Ovary (tissue), 3 donors: Measurements from ENCODE around the gene HCFC2.

Source experiments
- POLR2A ChIP-seq: fragments of 450-650 bp; IDR thresholded peaks from one replicate; pipeline ENCODE4 v1.6.1; 2017; ENCODE audit warnings: antibody characterized with exemption, mild to moderate bottlenecking, moderate library complexity
- TF ChIP-seq, protein P1 (sequence below), 3 donors: fragments of 450-650 bp in 2 of 3; fragments of 200-600 bp in 1 of 3; IDR thresholded peaks; one replicate each; pipeline versions ENCODE4 v1.5.1 to v1.8.0; 2016 to 2022; ENCODE audit warnings: antibody characterized with exemption in 3 of 3, mild to moderate bottlenecking in 1 of 3
- donor health status: DM: no; HTN: no; CAD: no.

GRCh38 chr12:104143918-104144317 lies 79.6 kb downstream of the HCFC2 start:
- TF ChIP-seq, protein P1, sequence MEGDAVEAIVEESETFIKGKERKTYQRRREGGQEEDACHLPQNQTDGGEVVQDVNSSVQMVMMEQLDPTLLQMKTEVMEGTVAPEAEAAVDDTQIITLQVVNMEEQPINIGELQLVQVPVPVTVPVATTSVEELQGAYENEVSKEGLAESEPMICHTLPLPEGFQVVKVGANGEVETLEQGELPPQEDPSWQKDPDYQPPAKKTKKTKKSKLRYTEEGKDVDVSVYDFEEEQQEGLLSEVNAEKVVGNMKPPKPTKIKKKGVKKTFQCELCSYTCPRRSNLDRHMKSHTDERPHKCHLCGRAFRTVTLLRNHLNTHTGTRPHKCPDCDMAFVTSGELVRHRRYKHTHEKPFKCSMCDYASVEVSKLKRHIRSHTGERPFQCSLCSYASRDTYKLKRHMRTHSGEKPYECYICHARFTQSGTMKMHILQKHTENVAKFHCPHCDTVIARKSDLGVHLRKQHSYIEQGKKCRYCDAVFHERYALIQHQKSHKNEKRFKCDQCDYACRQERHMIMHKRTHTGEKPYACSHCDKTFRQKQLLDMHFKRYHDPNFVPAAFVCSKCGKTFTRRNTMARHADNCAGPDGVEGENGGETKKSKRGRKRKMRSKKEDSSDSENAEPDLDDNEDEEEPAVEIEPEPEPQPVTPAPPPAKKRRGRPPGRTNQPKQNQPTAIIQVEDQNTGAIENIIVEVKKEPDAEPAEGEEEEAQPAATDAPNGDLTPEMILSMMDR (IDR thresholded peaks at IDR 0.05) = no peak
- TF ChIP-seq POLR2A = no peak
